HG03521 (cell line): ENCODE measurements around the gene PI4K2B.
"Not testable (repeated sequence)": the region's sequence is repeated elsewhere in the genome, so short reads cannot be mapped to it uniquely, and the experiment has no call there.

Source experiments
- ATAC-seq: cut with Tn5 transposase; IDR thresholded peaks from one replicate; pipeline ENCODE4 v1.9.1; 2021; ENCODE audit warnings: mild to moderate bottlenecking, moderate library complexity; ENCODE audit not compliant: unreplicated experiment

The PI4K2B gene

GRCh38 chr4:25240754-25241210 lies 6.9 kb downstream of the PI4K2B start:
- not testable (repeated sequence) for ATAC-seq

GRCh38 chr4:25242195-25242594 lies 8.4 kb downstream of the PI4K2B start:
- ATAC-seq: not testable (repeated sequence)

- ATAC-seq: no peak
Measured at GRCh38 chr4:25245181-25245580, 11.3 kb downstream of the PI4K2B start.

- no peak for ATAC-seq
Measured at GRCh38 chr4:25246680-25247611, 13.1 kb downstream of the PI4K2B start.

- not testable (repeated sequence) for ATAC-seq
Measured at GRCh38 chr4:25248875-25249274, 15.0 kb downstream of the PI4K2B start.

GRCh38 chr4:25249494-25249893 lies 15.7 kb downstream of the PI4K2B start:
- ATAC-seq: not testable (repeated sequence)

- ATAC-seq: no peak
Measured at GRCh38 chr4:25252230-25253070, 18.6 kb downstream of the PI4K2B start.

- no peak for ATAC-seq
Measured at GRCh38 chr4:25253071-25253445, 19.2 kb downstream of the PI4K2B start.

- ATAC-seq: not testable (repeated sequence)
Measured at GRCh38 chr4:25253786-25254185, 20.0 kb downstream of the PI4K2B start.

- no peak for ATAC-seq
Measured at GRCh38 chr4:25258980-25259578, 25.2 kb downstream of the PI4K2B start.

GRCh38 chr4:25271866-25272265 lies 38.0 kb downstream of the PI4K2B start:
- no peak for ATAC-seq

GRCh38 chr4:25280210-25280609 lies 46.4 kb downstream of the PI4K2B start:
- no peak for ATAC-seq

GRCh38 chr4:25283948-25284347 lies 50.1 kb downstream of the PI4K2B start:
- no peak for ATAC-seq

GRCh38 chr4:25284466-25284865 lies 50.6 kb downstream of the PI4K2B start:
- ATAC-seq: no peak

GRCh38 chr4:25290490-25291067 lies 56.7 kb downstream of the PI4K2B start:
- ATAC-seq: no peak

GRCh38 chr4:25291158-25291733 lies 57.4 kb downstream of the PI4K2B start:
- no peak for ATAC-seq

- ATAC-seq: no peak
Measured at GRCh38 chr4:25297528-25298242, 63.9 kb downstream of the PI4K2B start.

GRCh38 chr4:25299476-25300203 lies 65.8 kb downstream of the PI4K2B start:
- ATAC-seq: no peak

- ATAC-seq: no peak
Measured at GRCh38 chr4:25301471-25301870, 67.6 kb downstream of the PI4K2B start.
